AG04450 (cell line): ENCODE data around the gene RCAN3. TPM values are rescaled to one million over a fixed set of nuclear protein-coding genes. Genes with fewer than 3 reads are reported as not detected.

Source experiments
- CTCF ChIA-PET: fragments of 300-600, 350-600 bp; formaldehyde crosslinking; extraction: SDS; loops from one replicate; lab custom pipeline; 2022; ENCODE audit warnings: antibody characterized with exemption, inconsistent platforms; lab: Charles Lee
- POLR2A ChIA-PET: fragments of 350-600 bp; formaldehyde crosslinking; extraction: SDS; loops from one replicate; lab custom pipeline; 2021; ENCODE audit warnings: antibody characterized with exemption, inconsistent platforms; lab: Yijun Ruan, JAX
- DNase-seq: peaks from one replicate; pipeline ENCODE4 v3.0.0-alpha.2; 2011; ENCODE audit warnings: low read depth, low spot score
- H3K27ac ChIP-seq: one replicate; pipeline ENCODE4 v1.5.1; 2012; ENCODE audit warnings: low read depth, low read length, control low read depth
- H3K27me3 ChIP-seq: one replicate; pipeline ENCODE4 v1.6.0; 2012; ENCODE audit warnings: low read length; ENCODE audit not compliant: control insufficient read depth, insufficient read depth
- H3K4me3 ChIP-seq: 2 replicates; pipeline ENCODE4 v1.5.1; 2011; ENCODE audit warnings: mild to moderate bottlenecking, low read depth, low read length, control low read depth
- H3K9me3 ChIP-seq: 2 replicates; pipeline ENCODE4 v1.5.1; 2012; ENCODE audit warnings: low read length; ENCODE audit not compliant: control insufficient read depth, insufficient read depth
- polyA minus RNA-seq: library from RNA; depleted of rRNA, polyadenylated mRNA; stranded (reverse); fragments of >200 nt; gene quantifications from 2 replicates; pipeline ENCODE4 v1.2.3, GENCODE V29; 2011; rRNA and poly(A)+ RNA removed
- polyA plus RNA-seq: library from polyadenylated mRNA; depleted of rRNA; stranded (reverse); fragments of >200 nt; gene quantifications from 2 replicates; pipeline ENCODE4 v1.2.3, GENCODE V29; 2011; rRNA removed
- TF ChIP-seq, protein P1 (sequence below): IDR thresholded peaks from 2 replicates; pipeline ENCODE4 v1.5.1; 2011; ENCODE audit warnings: low read depth, low read length, control low read depth, inconsistent platforms

Gene RCAN3
- polyA plus RNA-seq (3.3 and 4.5 TPM in 2 replicates), polyA minus RNA-seq (3.4 and 3.6 TPM in 2 replicates)

DNA sequence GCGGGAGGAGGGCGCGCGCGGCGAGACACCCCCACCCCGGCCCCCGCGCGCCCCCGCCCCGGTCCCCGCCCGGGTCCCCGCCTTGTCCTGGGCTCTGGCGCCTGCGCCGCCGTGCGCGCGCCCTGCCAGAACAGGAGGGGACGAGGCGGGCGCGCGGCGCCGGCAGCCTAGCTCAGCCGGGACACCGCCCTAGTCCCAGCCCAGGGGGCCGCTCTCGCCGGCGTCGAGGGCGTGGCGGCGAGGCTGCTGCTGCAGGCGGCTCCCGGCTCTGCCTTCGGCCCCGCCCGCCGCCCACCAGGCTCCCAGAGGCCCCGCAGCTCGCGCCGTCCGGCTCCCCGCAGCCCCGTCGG is at the start of gene RCAN3:
RCAN3 (plus strand) TSS at position 128 of the 350 bp plus-strand sequence. CDS start 11,537 bp downstream, outside the sequence.
- DNase-seq: peak; percentile 15
- POLR2A ChIA-PET: interaction anchor here (1.0 kb wide), 1 partner anchor 87 kb away, joined by 3 read pairs; the partner anchor contains the start of gene NIPAL3
- Histone ChIP-seq H3K27me3 (peaks cover 26% of the 10 kb centered on the region), H3K4me3 (peak within 1 kb of the TSS; percentile 71), H3K27ac (no peak within 1 kb of the TSS), H3K9me3 (no peaks in the 10 kb centered on the region; the same call in 1 of the 2 replicates)
- TF ChIP-seq, protein P1, sequence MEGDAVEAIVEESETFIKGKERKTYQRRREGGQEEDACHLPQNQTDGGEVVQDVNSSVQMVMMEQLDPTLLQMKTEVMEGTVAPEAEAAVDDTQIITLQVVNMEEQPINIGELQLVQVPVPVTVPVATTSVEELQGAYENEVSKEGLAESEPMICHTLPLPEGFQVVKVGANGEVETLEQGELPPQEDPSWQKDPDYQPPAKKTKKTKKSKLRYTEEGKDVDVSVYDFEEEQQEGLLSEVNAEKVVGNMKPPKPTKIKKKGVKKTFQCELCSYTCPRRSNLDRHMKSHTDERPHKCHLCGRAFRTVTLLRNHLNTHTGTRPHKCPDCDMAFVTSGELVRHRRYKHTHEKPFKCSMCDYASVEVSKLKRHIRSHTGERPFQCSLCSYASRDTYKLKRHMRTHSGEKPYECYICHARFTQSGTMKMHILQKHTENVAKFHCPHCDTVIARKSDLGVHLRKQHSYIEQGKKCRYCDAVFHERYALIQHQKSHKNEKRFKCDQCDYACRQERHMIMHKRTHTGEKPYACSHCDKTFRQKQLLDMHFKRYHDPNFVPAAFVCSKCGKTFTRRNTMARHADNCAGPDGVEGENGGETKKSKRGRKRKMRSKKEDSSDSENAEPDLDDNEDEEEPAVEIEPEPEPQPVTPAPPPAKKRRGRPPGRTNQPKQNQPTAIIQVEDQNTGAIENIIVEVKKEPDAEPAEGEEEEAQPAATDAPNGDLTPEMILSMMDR: no peak
- CTCF ChIA-PET: no interaction called here

DNA sequence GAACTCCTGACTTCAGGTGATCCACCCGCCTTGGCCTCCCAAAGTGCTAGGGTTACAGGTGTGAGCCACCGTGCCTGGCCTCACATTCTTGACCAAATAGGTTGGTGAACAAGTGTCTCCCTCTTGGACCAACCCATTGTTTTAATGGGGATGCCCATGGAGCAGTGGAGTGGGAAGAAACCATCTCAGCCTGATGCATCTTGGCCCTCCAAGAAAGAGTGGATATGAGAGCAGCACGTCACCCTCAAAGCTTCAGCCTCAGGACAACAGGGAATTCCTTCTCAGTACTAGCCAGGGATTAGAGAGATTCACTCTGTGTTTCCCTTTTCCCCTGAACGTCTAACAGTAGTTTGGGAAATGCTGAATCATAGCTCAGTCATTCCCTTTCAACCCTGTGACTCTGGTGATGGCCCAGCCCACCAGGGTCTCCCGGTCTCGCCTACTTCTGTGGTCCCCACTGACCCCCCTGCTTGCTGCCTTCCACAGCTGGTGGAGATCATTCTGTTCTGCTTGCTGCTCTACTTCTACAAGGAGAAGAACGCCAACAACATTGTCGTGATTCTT is 49.6 kb upstream of the RCAN3 start:
- POLR2A ChIA-PET: interaction anchor here (0.6 kb wide), 1 partner anchor 59 kb away, joined by 4 read pairs; no protein-coding TSS in a partner anchor

GRCh38 chr1:24454673-24455072 is 48.0 kb upstream of the RCAN3 start:
- no peak overlapping the region for H3K4me3 ChIP-seq
- DNase-seq: no peak
- no peaks in the 10 kb centered on the region for H3K9me3 ChIP-seq
- ChIA-PET CTCF (interaction anchor here (0.6 kb wide), 1 partner anchor 1963 kb away, joined by 4 read pairs; no protein-coding TSS in a partner anchor), POLR2A (interaction anchor here (0.7 kb wide), 1 partner anchor 35 kb away, joined by 4 read pairs; no protein-coding TSS in a partner anchor)
- H3K27ac ChIP-seq: peak overlapping the region; percentile 42
- H3K27me3 ChIP-seq: no peaks in the 10 kb centered on the region
- TF ChIP-seq, protein P1: no peak

More for the DNA sequence above, 49.6 kb upstream of the RCAN3 start:
- Histone ChIP-seq H3K27me3 (no peaks in the 10 kb centered on the region), H3K9me3 (no peaks in the 10 kb centered on the region), H3K27ac (no peak overlapping the region), H3K4me3 (no peak overlapping the region)
- no peak for DNase-seq
- CTCF ChIA-PET: interaction anchor here (1.4 kb wide), 1 partner anchor 251 kb away, joined by 5 read pairs; no protein-coding TSS in a partner anchor
- TF ChIP-seq, protein P1: no peak

GRCh38 chr1:24455272-24455671 is 47.4 kb upstream of the RCAN3 start:
- peak overlapping the region; percentile 42 for H3K27ac ChIP-seq
- DNase-seq: no peak
- POLR2A ChIA-PET: no interaction called here
- H3K4me3 ChIP-seq: no peak overlapping the region
- no peaks in the 10 kb centered on the region for H3K9me3 ChIP-seq
- CTCF ChIA-PET: interaction anchor here (0.6 kb wide), 1 partner anchor 1962 kb away, joined by 4 read pairs; no protein-coding TSS in a partner anchor
- H3K27me3 ChIP-seq: no peaks in the 10 kb centered on the region
- TF ChIP-seq, protein P1: no peak

- H3K9me3 ChIP-seq: peaks cover 3% of the 10 kb centered on the region
- H3K4me3 ChIP-seq: no peak overlapping the region
- no peak overlapping the region for H3K27ac ChIP-seq
- no peak for DNase-seq
- no peaks in the 10 kb centered on the region for H3K27me3 ChIP-seq
- TF ChIP-seq, protein P1: no peak
- CTCF ChIA-PET: no interaction called here
- POLR2A ChIA-PET: no interaction called here
Measured at GRCh38 chr1:24457866-24458265, 44.8 kb upstream of the RCAN3 start.
